ENCODE measurements around the gene RGS9BP.

- TF ChIP-seq POLR2AphosphoS5 (IDR thresholded peaks at IDR 0.05; ENCODE audit: low read depth) (no peak), EZH2 (IDR thresholded peaks at IDR 0.05; ENCODE audit: low read depth, unreplicated experiment) (no peak), CTCF (conservative IDR thresholded peaks at IDR 0.05; ENCODE audit: low read depth in 2 of 2) (no peak)
Measured at GRCh38 chr19:32647361-32647760, 28.3 kb upstream of the RGS9BP start.
